Hematopoietic multipotent progenitor cell (in vitro differentiated cells): Measurements from ENCODE around the gene DGKD. TPM values are rescaled to one million over a fixed set of nuclear protein-coding genes. Genes with fewer than 3 reads are reported as not detected.

Experiments used
- DNase-seq, 3 donors: peaks; one replicate each; pipeline ENCODE4 v3.0.0-alpha.2; 2011 to 2015; ENCODE audit warnings: low read depth in 2 of 3, low spot score in 2 of 3
- total RNA-seq: library from RNA; depleted of rRNA; stranded (reverse); fragments of >200 nt; gene quantifications from one replicate; pipeline ENCODE4 v1.2.3, GENCODE V29; 2012

DGKD gene
- total RNA-seq, 1 donor = 25.9 TPM

DNA sequence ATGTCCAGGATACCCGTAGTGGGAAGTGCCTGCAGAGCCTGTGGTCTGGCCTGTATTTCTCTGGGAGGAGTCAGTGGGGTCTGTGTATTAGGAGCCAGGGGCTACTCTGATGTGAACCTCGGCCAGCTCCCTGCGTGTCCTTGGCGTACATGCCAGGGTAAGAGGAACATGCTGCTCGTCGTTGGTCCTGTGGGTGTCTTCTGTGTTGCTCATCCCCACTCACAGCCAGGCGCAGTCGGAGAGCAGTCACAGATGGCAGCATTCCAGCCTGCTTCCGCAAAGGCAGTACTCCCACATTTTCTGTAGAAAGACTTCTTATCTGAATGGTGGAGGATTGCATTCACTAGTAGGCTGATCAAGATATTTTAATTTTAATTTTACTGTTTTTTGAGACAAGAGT, 84.9 kb downstream of the DGKD start:
- DNase-seq = no peak

DNA sequence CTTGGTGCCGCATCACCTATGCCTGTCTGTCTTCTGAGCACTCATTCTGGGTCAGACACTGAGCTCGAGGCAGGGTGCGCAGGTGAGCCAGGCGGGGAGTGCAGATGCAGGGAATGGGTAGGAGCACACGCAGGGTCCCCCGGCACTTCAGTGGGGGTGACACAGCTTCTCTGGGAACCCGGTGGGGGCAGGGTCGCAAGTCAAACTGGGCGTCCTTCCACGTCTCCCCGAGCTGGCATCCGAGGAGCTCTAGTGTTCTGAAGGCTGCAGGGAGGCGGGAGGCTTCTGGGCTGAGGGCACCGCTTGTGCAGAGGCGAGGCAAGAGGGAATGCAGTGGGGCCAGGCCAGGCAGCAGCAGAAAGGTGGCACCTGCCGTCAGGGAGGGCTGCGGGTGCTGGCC, 86.0 kb downstream of the DGKD start:
- DNase-seq = no peak

DNA sequence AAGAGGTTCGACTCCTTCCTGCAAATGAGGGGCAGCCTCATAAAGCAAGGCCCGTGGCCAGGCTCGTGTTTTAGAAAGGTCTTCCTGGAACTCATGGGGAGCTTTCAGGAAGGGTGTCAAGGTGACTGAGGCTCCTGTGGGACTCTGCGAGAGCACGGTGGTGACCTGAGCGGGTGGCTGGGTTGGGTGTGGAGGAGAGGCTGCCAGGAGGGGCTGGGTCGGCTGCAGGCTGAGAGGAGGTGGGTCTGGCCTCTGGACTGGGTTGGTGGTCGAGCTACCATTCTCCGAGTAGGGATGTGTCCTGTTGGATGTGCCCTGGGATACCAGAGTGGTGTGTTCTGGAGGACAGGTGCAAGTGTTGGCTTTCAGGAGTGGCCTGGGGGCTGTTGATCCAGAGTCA, 86.4 kb downstream of the DGKD start:
- no peak for DNase-seq

DNA sequence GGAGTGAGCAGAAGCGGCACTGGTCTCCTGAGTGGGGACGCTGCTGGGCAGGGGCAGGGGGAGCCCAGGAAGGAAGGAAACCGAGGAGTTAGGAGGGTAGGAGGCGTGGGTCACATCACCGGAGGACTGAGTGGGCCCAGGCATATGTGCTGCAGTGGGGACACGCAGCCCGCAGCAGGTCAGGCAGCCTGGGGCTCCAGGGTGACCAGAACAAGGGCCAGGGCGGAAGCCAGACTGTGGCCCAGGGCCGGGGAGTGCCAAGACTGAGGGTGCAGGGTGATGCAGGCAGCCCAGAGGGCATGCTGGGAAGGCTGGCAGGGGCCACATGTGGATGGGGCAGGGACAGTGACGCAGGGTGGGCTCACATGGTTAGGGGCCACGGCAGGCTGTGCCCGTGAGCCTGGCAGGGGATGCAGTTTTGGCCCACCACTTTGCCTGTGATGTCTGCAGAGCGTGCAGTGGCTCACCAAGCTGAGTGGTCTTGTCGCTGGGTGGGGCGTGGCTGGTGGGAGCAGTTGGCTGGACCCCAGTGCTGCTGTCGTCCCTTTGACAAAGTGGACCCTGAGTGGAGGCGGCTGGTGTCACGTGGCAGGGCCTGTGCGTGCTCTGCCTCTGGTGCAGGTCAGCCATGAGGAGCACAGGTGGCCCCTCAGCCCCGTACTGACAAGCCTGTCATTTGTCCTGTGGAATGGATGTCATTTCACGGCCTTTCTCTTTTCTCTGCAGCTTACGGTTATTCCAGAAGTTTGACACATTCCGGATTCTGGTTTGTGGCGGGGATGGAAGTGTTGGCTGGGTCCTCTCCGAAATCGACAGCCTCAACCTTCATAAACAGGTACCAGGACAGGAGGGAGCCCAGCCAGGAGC, 87.1 kb downstream of the DGKD start:
- DNase-seq = no peak

DNA sequence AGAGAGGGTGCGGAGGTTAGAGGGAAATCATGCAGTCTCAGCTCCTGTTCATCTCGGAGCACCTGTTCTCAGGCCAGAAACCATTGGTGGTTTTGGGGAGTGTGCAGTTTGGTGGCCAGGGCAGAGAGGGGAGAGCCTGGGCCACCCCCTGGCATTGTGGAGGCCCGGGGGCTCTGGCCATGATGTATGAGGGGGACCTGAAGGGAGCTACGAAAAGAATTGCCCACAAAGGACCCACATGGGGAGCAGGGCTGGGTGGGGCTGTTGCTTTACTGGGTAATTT, 87.7 kb downstream of the DGKD start:
- DNase-seq = no peak

DNA sequence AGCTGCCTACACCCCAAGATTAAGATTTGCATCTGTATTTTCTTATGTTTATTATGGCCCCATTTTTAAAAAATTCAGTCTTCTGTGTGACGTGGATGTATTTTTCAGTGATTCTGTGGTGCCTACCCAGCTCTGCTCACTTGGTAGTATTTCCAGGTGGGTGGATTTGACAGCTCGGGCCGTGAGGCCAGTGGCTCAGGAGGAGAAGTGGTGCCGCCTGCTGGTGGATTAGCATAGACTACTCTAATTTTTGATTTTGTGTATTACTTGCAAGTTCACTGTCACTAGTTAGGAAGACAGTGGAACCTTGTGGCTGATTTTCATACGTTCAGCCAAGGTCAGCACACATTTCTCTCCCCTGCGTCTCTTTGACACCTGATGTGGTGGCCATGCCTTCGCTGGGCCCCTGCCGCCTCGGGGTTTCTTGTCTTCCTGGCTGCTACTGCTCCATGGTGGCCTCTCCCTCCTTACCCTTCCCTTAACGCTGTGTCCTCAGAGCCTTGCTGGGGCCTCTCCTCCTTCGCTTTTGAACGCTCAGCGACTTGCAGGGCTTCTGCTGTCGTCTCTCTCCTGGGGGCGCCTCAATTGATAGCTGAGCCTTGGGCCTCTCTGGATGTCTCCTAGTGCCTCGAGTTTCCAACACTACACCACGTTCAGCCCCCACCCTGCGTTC, 89.4 kb downstream of the DGKD start:
- peak; percentile 63 to 90 (median 78) for DNase-seq

DNA sequence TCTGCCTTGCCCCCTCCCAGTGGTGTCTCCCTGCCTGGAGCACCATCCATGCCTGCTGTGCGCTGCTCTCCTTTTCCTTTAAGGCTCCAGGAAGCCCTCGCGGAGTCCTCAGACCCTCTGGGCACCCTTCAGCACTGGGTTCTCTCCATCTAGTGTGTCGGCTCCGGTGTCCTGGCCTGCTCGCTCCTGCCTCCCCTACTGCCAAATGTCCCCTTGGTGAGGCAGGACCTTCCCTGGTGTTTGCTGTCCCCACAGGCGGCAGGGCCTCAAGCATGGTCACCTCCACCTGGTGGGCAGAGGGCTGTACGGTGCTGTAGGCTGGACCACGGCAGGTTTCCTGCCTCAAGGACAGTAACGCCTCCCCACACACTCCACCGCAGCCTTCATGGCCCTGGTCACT, 90.2 kb downstream of the DGKD start:
- no peak for DNase-seq

DNA sequence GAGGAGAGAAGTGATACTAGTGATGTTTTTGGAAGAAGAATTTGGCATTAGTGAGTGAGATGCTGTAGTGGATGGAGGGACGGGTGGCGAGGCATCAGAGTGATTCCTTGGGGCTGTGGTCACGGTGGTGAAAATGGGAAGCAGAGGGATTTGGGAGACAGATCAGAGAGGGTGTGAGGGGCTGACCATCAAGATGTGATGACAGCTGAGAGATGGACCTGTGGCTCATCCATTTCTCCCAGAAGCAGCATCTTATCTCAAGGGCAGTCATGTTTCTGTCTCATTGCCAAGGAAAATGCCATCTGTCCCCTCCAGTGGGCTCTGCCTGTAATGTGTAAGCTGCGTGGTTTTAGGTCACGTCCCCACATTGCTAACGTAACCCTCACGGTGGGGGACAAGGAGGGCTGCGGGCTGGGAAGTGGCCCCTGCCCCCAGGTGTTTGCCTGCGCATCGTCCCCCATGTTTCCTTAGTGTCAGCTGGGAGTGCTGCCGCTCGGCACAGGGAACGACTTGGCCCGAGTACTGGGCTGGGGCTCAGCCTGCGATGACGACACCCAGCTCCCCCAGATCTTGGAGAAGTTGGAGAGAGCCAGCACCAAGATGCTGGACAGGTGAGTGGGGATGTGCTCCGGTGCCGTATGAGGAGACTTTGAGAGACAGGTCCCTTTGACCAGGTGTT, 91.0 kb downstream of the DGKD start:
- DNase-seq = no peak

DNA sequence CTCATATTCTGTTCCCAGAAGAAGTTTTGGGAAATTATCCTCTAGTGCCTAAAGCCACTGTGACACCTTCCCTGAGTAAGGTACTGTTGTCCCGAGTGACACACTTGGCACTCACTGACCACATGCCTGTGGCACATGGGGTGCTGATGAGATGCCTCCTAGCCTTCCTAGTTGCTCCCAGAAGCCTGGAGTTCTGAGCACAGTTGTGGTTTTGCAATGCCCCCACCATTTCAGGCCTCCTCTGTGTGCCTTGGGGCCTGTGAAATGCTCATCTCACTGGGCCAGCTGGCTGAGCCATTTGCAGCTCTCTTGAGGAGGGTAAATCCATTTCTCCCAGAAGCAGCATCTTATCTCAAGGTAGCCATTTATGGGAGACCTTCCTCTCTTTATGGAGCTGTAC, 91.8 kb downstream of the DGKD start:
- DNase-seq = no peak

DNA sequence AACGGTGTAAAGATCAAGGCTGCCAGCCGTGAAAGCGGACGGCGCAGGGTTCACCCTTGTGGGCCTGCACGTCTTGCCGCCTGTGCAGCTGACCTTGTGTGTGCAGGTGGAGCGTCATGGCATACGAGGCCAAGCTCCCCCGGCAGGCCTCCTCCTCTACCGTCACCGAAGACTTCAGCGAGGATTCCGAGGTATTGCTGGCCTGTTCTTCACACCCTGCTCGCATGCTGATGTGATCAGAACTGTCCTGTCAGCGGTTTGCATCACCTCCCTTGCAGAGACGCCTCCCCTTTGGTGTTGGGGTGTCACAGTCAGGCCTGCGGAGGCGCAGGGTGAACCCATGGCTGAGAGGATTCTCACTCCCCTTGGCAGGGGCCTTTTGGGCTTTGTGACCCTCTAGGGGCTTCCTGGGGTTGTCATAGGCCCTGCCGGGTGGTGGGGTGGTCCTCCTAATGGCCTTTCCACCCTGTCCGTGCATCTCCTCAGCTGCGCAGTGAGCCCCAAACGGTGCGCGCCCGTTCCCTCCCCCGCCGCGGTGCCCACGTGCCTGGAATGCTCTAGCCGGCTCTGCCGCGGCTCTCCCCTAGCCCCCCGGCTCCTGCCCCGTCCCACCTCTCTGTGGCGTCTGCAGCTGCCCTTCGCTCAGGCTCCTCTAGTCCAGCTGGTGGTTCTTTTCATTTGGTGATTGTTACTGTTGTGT, 92.5 kb downstream of the DGKD start:
- DNase-seq = no peak

DNA sequence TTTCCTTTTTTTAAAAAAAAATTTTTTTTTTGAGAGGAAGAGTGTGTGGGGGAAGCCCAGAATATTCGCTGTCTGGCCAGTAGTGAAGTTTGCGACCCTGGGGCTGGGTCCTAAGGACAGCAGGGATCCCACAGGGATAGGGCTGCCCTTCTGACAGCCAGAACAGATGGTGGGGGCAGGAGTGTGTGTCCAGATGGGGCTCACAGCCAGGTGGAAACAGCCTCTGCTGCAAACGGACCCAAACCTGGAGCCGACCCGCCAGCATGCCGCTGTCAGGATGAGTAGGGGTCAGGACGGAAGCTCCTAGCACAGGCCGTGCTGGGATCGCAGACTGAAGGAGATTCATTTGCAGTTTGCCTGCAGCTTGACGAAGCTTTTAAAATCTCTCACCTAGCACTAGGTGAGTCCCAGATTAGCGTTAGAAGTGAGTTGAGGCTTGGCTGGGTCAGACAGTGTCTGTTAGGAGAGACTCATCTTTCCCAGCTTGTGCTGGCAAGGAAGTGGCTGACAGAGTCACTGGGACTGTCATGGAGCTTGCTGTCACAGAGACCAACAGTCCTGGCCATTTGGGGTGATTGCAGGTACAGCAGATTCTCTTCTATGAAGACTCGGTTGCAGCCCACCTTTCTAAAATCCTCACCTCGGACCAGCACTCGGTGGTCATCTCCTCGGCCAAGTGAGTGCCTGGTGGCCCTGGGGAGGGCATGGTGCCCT, 93.4 kb downstream of the DGKD start:
- DNase-seq = no peak

DNA sequence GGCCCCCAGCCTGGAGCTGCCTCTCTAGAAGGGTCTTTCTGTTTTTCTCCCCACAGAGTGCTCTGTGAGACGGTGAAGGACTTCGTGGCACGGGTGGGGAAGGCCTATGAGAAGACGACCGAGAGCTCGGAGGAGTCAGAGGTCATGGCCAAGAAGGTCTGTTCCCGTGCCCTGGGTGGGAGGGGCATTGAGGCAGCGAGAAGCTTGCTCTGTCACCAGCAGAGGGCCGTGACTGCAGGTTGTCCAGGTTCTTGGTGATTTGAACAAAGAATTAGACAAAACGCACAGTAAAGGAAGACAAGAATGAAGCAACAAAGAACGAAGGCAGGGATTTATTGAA, 93.9 kb downstream of the DGKD start:
- peak in 2 of 3 donors; percentile 7 to 15 for DNase-seq

DNA sequence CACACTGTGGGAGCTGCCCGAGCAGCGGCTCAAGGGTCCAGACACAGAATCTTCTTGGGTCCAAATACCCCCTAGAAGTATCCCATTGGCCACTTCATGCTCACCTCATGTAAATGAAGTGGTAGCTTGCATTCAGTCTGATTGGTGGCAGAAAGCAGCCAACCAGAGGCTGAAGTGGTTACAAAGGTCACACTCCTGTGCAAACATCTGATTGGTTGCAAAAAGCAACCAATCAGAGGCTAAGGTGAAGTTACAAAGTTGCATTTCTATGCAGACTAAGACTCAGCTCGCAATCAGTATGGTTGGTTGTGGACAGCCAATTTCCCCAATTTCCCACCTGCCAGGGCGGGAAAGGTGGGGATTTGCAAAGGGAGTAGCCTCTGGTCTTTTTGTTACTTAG, 94.3 kb downstream of the DGKD start:
- no peak for DNase-seq

DNA sequence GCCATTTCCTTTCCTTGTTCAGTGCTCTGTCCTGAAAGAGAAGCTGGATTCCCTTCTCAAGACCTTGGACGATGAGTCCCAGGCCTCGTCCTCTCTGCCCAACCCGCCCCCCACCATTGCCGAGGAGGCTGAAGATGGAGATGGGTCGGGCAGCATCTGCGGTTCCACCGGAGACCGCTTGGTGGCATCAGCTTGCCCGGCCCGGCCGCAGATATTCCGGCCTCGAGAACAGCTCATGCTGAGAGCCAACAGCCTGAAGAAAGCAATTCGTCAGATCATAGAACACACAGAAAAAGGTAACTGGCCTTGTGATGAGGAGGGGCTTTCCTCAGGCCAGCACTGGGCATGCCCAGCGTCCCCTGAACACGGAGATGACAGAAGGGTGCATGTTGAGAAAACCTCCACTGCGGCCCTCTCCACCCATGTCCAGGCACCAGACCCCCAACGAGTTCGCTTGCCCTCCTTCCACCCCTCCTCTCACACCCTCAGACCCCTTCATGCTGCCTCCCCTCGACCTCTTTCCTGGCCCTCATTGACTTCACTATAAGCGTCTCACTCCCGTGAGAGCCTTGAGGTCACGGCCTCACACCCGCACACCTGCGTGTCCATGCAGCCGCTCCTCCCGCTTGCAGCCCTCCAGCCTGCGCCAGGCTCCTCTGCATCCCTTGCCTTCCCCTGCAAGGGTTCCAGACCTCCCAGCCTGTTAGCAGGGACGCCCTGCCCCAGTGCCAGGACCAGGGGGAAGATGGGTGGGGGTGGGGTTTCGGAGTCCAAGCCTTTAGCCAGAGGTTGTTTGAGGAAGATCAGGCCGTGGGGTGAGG, 95.0 kb downstream of the DGKD start:
- DNase-seq = peak in 1 of 3 donors; percentile 10

DNA sequence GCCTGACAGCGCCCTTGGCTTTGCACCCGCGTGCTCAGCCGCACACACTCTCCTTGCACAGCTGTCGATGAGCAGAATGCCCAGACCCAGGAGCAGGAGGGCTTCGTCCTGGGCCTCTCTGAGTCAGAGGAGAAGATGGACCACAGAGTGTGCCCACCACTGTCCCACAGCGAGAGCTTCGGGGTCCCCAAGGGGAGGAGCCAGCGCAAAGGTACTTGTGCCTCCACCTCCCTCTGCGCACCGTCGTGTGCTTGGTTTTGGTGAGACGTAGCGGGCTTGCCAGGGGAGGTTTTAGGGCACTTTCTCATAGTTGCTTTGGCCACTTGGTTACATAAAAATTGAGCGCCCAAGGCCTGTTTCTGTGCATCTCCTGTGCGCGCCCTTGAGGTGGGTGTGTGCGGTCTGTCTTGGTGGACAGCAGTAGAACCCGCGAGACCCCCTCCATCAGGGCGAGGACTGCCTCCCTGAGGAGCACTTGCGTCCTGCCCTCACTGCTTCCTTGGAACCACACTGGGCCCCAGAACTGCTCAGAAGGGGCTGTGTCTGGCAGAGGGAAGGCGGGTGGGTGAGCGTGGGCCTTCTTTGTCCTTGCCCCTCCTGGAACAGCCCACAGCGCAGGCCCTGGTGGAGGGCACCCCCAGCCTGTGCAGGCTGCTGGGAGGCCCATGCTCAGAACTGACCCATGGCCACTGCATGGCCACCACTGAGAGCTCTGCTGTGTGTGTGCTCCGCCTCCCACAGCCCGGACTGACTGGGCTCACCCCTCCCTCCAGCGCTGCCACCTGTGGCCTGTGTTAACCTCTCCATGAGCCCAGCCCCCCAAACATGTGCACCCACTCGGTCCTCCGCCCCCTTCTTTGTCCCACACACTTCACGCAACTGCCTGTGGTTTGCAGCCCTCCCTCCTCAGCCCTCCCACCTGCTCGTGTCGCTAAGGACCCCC, 95.9 kb downstream of the DGKD start:
- no peak for DNase-seq

DNA sequence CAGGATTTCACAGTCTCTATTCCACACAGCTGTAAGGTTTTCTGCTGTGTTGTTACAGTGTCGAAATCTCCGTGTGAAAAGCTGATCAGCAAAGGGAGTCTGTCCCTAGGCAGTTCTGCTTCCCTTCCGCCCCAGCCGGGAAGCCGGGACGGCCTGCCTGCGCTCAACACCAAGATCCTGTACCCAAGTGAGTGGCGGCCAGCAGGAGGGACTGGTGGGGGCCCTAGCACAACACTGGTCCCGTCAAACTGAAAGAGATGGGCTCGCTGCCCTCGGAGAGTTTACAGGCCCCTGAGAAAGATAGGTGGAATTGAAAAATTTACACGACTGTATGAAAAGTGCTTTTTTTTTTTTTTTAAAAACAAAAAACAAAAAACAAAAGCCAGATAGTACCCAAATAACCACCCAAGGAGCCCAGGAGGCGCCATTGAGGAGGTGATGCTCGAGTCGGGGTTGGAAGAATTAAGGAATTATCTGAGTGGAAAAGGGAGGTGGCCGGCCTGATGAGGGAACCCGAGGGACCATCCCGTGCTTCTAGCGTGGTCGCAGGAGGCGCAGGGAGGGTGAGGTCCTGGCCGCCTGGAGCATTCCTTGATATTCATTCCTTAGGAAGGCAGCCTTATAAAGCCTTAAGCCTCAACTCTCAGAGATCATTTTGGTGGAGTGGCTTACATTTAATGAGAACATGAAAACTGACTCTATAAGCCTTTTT, 96.7 kb downstream of the DGKD start:
- no peak for DNase-seq

DNA sequence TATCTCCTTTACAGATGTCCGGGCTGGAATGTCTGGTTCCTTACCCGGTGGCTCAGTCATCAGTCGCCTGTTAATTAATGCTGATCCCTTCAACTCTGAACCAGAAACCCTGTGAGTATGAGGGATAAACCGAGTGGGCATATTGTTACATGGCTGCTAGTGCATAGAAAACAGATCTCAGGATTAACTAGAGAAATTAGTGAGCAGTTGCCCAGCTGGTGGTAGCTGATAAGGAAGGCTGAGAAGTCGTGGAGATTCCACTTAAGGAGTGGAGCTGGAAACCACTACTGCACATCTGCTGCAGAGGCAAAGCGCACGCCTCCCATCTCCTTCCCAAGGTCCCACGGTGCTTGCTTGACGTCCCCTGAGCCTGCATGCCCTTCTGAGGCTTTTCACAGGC, 97.7 kb downstream of the DGKD start:
- DNase-seq = no peak
